Loucy (cell line): ENCODE data around the gene TDRD15.

ENCODE experiments used
- EZH2phosphoT487 ChIP-seq: fragments of 200-600 bp; IDR thresholded peaks from 2 replicates; pipeline ENCODE4 v1.6.1; 2018; ENCODE audit warnings: antibody characterized with exemption, mild to moderate bottlenecking, moderate library complexity, borderline replicate concordance
- TF ChIP-seq, protein P1 (sequence below): fragments of 200-600 bp; sonication (generic); conservative IDR thresholded peaks from 2 replicates; pipeline ENCODE4 v1.5.1; 2014; ENCODE audit warnings: mild to moderate bottlenecking, antibody characterized with exemption, low read length

DNA sequence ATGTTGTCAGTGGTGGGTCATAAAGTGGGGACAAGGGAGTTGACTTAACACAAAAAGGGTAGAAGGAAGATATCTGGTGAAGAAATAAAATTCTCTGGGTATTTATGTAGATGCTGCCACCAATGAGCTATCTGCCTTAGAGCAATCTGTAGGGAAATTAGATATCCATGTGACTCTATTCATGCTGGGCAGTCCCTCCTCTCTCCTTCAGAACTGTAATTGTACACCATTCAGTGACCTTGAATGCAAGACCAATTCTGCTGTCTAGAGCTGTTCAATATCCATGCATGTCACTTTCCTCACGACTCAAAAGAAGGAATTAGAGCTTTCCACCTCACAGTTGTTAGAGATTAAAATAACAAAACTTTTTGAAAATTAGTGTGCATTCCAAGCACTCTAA, 28.6 kb upstream of the TDRD15 start:
- TF ChIP-seq, protein P1, sequence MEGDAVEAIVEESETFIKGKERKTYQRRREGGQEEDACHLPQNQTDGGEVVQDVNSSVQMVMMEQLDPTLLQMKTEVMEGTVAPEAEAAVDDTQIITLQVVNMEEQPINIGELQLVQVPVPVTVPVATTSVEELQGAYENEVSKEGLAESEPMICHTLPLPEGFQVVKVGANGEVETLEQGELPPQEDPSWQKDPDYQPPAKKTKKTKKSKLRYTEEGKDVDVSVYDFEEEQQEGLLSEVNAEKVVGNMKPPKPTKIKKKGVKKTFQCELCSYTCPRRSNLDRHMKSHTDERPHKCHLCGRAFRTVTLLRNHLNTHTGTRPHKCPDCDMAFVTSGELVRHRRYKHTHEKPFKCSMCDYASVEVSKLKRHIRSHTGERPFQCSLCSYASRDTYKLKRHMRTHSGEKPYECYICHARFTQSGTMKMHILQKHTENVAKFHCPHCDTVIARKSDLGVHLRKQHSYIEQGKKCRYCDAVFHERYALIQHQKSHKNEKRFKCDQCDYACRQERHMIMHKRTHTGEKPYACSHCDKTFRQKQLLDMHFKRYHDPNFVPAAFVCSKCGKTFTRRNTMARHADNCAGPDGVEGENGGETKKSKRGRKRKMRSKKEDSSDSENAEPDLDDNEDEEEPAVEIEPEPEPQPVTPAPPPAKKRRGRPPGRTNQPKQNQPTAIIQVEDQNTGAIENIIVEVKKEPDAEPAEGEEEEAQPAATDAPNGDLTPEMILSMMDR, result no peak
- no peak for TF ChIP-seq EZH2phosphoT487
